Cardiac muscle cell (in vitro differentiated cells and primary cell): ENCODE measurements around the gene TAF1C. TPM values are rescaled to one million over a fixed set of nuclear protein-coding genes. Genes with fewer than 3 reads are reported as not detected.
"Not testable (repeated sequence)": the region's sequence is repeated elsewhere in the genome, so short reads cannot be mapped to it uniquely, and the experiment has no call there.

Experiments
- DNase-seq, 2 donors: peaks; one replicate each; pipeline versions ENCODE4 v3.0.0 to v3.0.0-alpha.2; 2010 to 2017; ENCODE audit warnings: low read depth in 1 of 2, low spot score in 1 of 2
- H3K27ac ChIP-seq: fragments of 200-600 bp; sonication (generic); 2 replicates; pipeline ENCODE4 v1.5.1; 2016
- H3K27me3 ChIP-seq: fragments of 200-600 bp; sonication (generic); 2 replicates; pipeline ENCODE4 v1.6.0; 2016; ENCODE audit warnings: control low read depth
- H3K36me3 ChIP-seq: fragments of 200-600 bp; sonication (generic); 2 replicates; pipeline ENCODE4 v1.5.1; 2016; ENCODE audit warnings: control low read depth
- H3K4me1 ChIP-seq: fragments of 200-600 bp; sonication (generic); 2 replicates; pipeline ENCODE4 v1.8.1; 2017; ENCODE audit warnings: low read depth, mild to moderate bottlenecking, mixed run types
- H3K4me3 ChIP-seq: fragments of 200-600 bp; sonication (generic); 2 replicates; pipeline ENCODE4 v1.5.1; 2016; ENCODE audit warnings: mild to moderate bottlenecking
- H3K9me3 ChIP-seq: fragments of 200-600 bp; sonication (generic); 2 replicates; pipeline ENCODE4 v1.5.1; 2017; ENCODE audit warnings: low read depth, mild to moderate bottlenecking, control low read depth
- CTCF ChIP-seq: IDR thresholded peaks from 2 replicates; pipeline ENCODE4 v1.5.1; 2012; ENCODE audit warnings: low read depth, mild to moderate bottlenecking, low read length
- polyA plus RNA-seq: library from polyadenylated mRNA; unstranded; fragments of >200 nt; fragmentation: Nextera tagmentation; extraction: Ambion mirVana; gene quantifications from 2 replicates; pipeline ENCODE4 v1.2.1, GENCODE V29; 2016
- total RNA-seq: library from RNA; depleted of rRNA; stranded (reverse); fragments of >200 nt; gene quantifications from 2 replicates; pipeline ENCODE4 v1.2.3, GENCODE V29; 2016

Gene TAF1C
- total and polyA plus RNA-seq, 2 experiments from 2014 or later: 54.8 to 73.4 TPM

- H3K4me1 ChIP-seq: peaks cover 6% of the 10 kb centered on the region
- H3K27ac ChIP-seq: no peak overlapping the region
- H3K9me3 ChIP-seq: no peaks in the 10 kb centered on the region
- DNase-seq: no peak
- no peak overlapping the region for H3K4me3 ChIP-seq
- H3K36me3 ChIP-seq: no peaks in the 10 kb centered on the region
- TF ChIP-seq CTCF: no peak
- H3K27me3 ChIP-seq: no peaks in the 10 kb centered on the region
Observed at GRCh38 chr16:84209989-84210388, 23.1 kb upstream of the TAF1C start.

- Histone ChIP-seq H3K36me3 (no peaks in the 10 kb centered on the region), H3K27ac (no peak overlapping the region), H3K4me3 (no peak overlapping the region), H3K4me1 (no peaks in the 10 kb centered on the region), H3K9me3 (no peaks in the 10 kb centered on the region), H3K27me3 (no peaks in the 10 kb centered on the region)
- no peak for DNase-seq
- TF ChIP-seq CTCF: no peak
Observed at GRCh38 chr16:84207879-84208278, 21.0 kb upstream of the TAF1C start.

- H3K27ac ChIP-seq: no peak overlapping the region
- TF ChIP-seq CTCF: no peak
- H3K4me3 ChIP-seq: no peak overlapping the region
- no peaks in the 10 kb centered on the region for H3K27me3 ChIP-seq
- H3K36me3 ChIP-seq: no peaks in the 10 kb centered on the region
- no peaks in the 10 kb centered on the region for H3K4me1 ChIP-seq
- H3K9me3 ChIP-seq: no peaks in the 10 kb centered on the region
- no peak for DNase-seq
Observed at GRCh38 chr16:84207251-84207650, 20.4 kb upstream of the TAF1C start.

GRCh38 chr16:84205976-84206691 is 19.3 kb upstream of the TAF1C start:
- no peak for TF ChIP-seq CTCF
- H3K36me3 ChIP-seq: no peaks in the 10 kb centered on the region
- DNase-seq: no peak

GRCh38 chr16:84205123-84205522 is 18.3 kb upstream of the TAF1C start:
- not testable (repeated sequence) for DNase-seq

More at GRCh38 chr16:84205976-84206691, 19.3 kb upstream of the TAF1C start:
- H3K4me3 ChIP-seq: no peak overlapping the region
- H3K27ac ChIP-seq: no peak overlapping the region
- no peaks in the 10 kb centered on the region for H3K4me1 ChIP-seq
- no peaks in the 10 kb centered on the region for H3K27me3 ChIP-seq
- H3K9me3 ChIP-seq: no peaks in the 10 kb centered on the region

GRCh38 chr16:84204551-84204950 is 17.7 kb upstream of the TAF1C start:
- not testable (repeated sequence) for H3K36me3 ChIP-seq, H3K27ac ChIP-seq, H3K9me3 ChIP-seq, DNase-seq, H3K4me3 ChIP-seq, H3K4me1 ChIP-seq, H3K27me3 ChIP-seq

More at GRCh38 chr16:84205123-84205522, 18.3 kb upstream of the TAF1C start:
- not testable (repeated sequence) for H3K9me3 ChIP-seq, H3K4me3 ChIP-seq, H3K4me1 ChIP-seq, H3K36me3 ChIP-seq, H3K27ac ChIP-seq, H3K27me3 ChIP-seq

- no peak overlapping the region for H3K4me3 ChIP-seq
- TF ChIP-seq CTCF: no peak
- DNase-seq: peak in 1 of 2 donors; percentile 11
- no peaks in the 10 kb centered on the region for H3K9me3 ChIP-seq
- H3K27ac ChIP-seq: no peak overlapping the region
- no peaks in the 10 kb centered on the region for H3K4me1 ChIP-seq
- H3K36me3 ChIP-seq: no peaks in the 10 kb centered on the region
- no peaks in the 10 kb centered on the region for H3K27me3 ChIP-seq
Observed at GRCh38 chr16:84199861-84200260, 13.0 kb upstream of the TAF1C start.
